SJSA1 (cell line): ENCODE results near the gene PITPNC1. TPM values are rescaled to one million over a fixed set of nuclear protein-coding genes. Genes with fewer than 3 reads are reported as not detected.
"Not testable (repeated sequence)": the region's sequence is repeated elsewhere in the genome, so short reads cannot be mapped to it uniquely, and the experiment has no call there.

Experiments
- DNase-seq, 2 experiments: peaks; one replicate each; pipeline ENCODE4 v3.0.0-alpha.2; 2015 to 2020; ENCODE audit warnings: low spot score in 2 of 2, low read depth in 1 of 2
- H3K27ac ChIP-seq: fragments of 250-450 bp; sonication (Bioruptor Pico); 2 replicates; pipeline ENCODE4 v1.5.1; 2020; ENCODE audit warnings: mild to moderate bottlenecking, moderate library complexity
- H3K27me3 ChIP-seq: fragments of 250-450 bp; sonication (Bioruptor Pico); replicated peaks from 2 replicates; pipeline ENCODE4 v1.5.1; 2020; ENCODE audit warnings: mild to moderate bottlenecking, moderate library complexity
- H3K36me3 ChIP-seq: fragments of 250-450 bp; sonication (Bioruptor Pico); 2 replicates; pipeline ENCODE4 v1.5.1; 2020; ENCODE audit warnings: mild to moderate bottlenecking
- H3K4me1 ChIP-seq: fragments of 250-450 bp; sonication (Bioruptor Pico); replicated peaks from 2 replicates; pipeline ENCODE4 v1.6.1; 2021; ENCODE audit warnings: mild to moderate bottlenecking
- H3K4me3 ChIP-seq: fragments of 250-450 bp; sonication (Bioruptor Pico); 2 replicates; pipeline ENCODE4 v1.5.1; 2020; ENCODE audit warnings: mild to moderate bottlenecking
- H3K9me3 ChIP-seq: fragments of 250-450 bp; sonication (Bioruptor Pico); replicated peaks from 2 replicates; pipeline ENCODE4 v1.5.1; 2020; ENCODE audit warnings: mild to moderate bottlenecking
- total RNA-seq: library from RNA; depleted of rRNA; stranded (reverse); fragments of >200 nt; shearing (Covaris generic); gene quantifications from 2 replicates; pipeline ENCODE4 v1.2.3, GENCODE V29; 2014

The PITPNC1 gene
- total RNA-seq, 1 experiment from 2014 or later: 9.1 TPM

- Histone ChIP-seq H3K9me3 (0 out of 2 replicates have a peak, but pooled peaks cover 3% of the 10 kb centered on the region), H3K4me3 (no peak overlapping the region), H3K27me3 (no peaks in the 10 kb centered on the region), H3K4me1 (peaks cover 13% of the 10 kb centered on the region), H3K27ac (no peak overlapping the region), H3K36me3 (no peaks in the 10 kb centered on the region)
- DNase-seq: no peak
Measured at GRCh38 chr17:67417507-67417906, 40.4 kb downstream of the PITPNC1 start.

DNA sequence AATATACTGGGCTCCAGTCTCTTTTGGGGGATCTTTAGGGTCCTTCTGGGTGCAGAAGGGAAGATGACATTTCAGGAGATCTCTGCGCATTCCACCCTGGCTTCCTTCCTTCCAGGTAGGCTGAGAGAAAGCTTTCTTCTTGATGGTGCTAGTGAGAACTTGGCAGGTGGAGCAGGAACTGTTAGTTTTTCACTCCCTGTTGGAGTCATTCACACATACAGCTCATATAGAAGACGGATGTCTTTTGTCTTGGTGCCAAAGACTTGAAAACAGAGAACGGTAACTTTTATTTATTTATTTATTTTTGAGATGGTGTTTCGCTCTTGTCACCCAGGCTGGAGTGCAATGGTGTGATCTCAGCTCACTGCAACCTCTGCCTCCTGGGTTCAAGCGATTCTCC, 43.9 kb downstream of the PITPNC1 start:
- Histone ChIP-seq H3K9me3 (no peaks in the 10 kb centered on the region), H3K4me3 (no peak overlapping the region), H3K4me1 (peaks cover 17% of the 10 kb centered on the region), H3K27me3 (no peaks in the 10 kb centered on the region), H3K27ac (no peak overlapping the region), H3K36me3 (no peaks in the 10 kb centered on the region)
- no peak for DNase-seq

DNA sequence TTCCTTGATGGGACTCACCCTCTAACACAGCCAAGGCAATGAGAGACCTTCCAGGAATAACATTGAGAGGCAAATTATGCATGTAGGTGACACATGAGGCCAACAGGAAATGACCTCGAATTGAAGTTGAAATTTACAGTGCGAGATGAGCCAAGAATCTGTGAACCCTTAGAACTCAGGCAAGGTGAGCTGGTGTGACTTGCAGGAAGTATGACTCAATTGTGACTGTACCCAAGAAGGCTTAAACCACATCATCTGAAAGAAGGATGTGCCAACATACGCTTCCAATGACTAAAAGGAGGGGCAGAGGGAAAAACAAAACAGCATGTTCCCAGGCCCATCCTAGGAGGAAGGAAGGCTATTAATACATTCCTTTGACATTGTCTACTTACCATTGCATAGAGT, 44.8 kb downstream of the PITPNC1 start:
- H3K4me1 ChIP-seq: peaks cover 17% of the 10 kb centered on the region
- H3K36me3 ChIP-seq: no peaks in the 10 kb centered on the region
- peak overlapping the region; percentile 57 for H3K27ac ChIP-seq
- no peaks in the 10 kb centered on the region for H3K9me3 ChIP-seq
- no peak overlapping the region for H3K4me3 ChIP-seq
- DNase-seq: peak; percentile 72 to 88
- no peaks in the 10 kb centered on the region for H3K27me3 ChIP-seq

- not testable (repeated sequence) for H3K9me3 ChIP-seq, H3K27me3 ChIP-seq, H3K36me3 ChIP-seq, H3K4me3 ChIP-seq, DNase-seq
- peaks cover 17% of the 10 kb centered on the region for H3K4me1 ChIP-seq
- H3K27ac ChIP-seq: peak overlapping the region; percentile 57
Measured at GRCh38 chr17:67422296-67422695, 45.2 kb downstream of the PITPNC1 start.

DNA sequence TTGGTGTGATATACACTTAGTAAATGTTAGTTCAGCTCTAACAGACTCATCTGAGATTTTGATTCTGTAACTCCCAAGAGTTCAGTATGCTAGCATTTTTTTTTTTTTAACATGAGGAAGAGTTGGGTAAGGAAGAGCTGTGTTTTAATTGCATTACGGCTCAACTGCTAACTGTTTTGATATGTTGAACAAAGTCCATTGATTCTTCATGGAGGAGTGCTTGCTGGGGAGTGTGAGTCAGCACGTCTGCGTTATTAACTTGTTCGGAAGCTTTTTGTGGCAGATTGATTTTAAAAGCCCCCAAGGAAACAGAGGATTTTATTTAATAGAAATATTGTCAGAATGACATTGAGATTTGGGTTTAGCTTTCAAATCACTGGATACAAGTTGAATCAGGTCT, 45.8 kb downstream of the PITPNC1 start:
- Histone ChIP-seq H3K27me3 (no peaks in the 10 kb centered on the region), H3K4me1 (peaks cover 17% of the 10 kb centered on the region), H3K9me3 (no peaks in the 10 kb centered on the region), H3K36me3 (no peaks in the 10 kb centered on the region), H3K27ac (peak overlapping the region; percentile 57; the same call in 1 of the 2 replicates), H3K4me3 (no peak overlapping the region)
- no peak for DNase-seq

- Histone ChIP-seq H3K36me3 (no peaks in the 10 kb centered on the region), H3K27me3 (no peaks in the 10 kb centered on the region), H3K4me3 (no peak overlapping the region), H3K9me3 (no peaks in the 10 kb centered on the region), H3K27ac (no peak overlapping the region), H3K4me1 (peaks cover 21% of the 10 kb centered on the region)
- no peak for DNase-seq
Measured at GRCh38 chr17:67425571-67426160, 48.6 kb downstream of the PITPNC1 start.

- Histone ChIP-seq H3K4me1 (peaks cover 23% of the 10 kb centered on the region), H3K9me3 (no peaks in the 10 kb centered on the region), H3K36me3 (no peaks in the 10 kb centered on the region), H3K27me3 (no peaks in the 10 kb centered on the region), H3K4me3 (no peak overlapping the region), H3K27ac (no peak overlapping the region)
- no peak for DNase-seq
Measured at GRCh38 chr17:67427424-67427823, 50.3 kb downstream of the PITPNC1 start.

- not testable (repeated sequence) for H3K27me3 ChIP-seq, H3K36me3 ChIP-seq, H3K9me3 ChIP-seq, H3K27ac ChIP-seq, H3K4me3 ChIP-seq, DNase-seq
- H3K4me1 ChIP-seq: peaks cover 18% of the 10 kb centered on the region
Measured at GRCh38 chr17:67430515-67430914, 53.4 kb downstream of the PITPNC1 start.

DNA sequence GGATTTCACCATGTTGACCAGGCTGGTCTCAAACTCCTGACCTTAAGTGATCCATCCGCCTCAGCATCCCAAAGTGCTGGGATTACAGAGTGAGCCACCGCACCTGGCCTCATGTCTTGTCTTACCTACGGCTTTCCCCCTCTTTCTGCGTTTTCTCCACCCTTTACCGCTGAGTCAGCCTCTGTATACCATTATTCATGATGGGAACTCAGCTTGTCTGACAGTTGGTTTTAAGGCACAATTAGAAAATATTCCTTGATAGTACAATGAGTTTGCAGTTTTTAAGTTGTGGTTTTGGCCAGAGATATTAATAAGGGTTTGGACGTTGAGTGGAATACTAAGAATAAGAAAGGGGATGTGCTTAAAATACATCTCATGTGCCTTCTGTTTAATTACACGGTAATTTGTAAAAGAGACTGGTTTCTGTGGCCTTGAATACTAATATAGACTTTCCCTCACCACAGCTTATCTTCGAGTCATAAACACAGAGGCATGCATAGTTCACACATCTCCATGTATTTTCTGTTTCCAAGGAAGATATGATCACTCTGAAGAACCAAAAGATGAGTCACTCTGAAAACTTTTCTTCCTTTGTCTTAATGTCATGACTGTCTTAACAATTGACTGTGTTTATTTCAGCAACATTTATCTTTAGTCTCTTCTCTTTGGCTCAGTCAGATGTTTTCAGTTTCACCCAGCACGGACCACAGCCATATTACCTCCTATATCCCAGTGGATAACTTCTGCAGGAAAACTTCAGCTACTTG, 54.4 kb downstream of the PITPNC1 start:
- H3K27ac ChIP-seq: peak overlapping the region; percentile 74
- H3K27me3 ChIP-seq: no peaks in the 10 kb centered on the region
- no peaks in the 10 kb centered on the region for H3K36me3 ChIP-seq
- H3K4me3 ChIP-seq: no peak overlapping the region
- H3K9me3 ChIP-seq: no peaks in the 10 kb centered on the region
- peak in 1 of 2 experiments; percentile 90 for DNase-seq
- H3K4me1 ChIP-seq: peaks cover 18% of the 10 kb centered on the region

DNA sequence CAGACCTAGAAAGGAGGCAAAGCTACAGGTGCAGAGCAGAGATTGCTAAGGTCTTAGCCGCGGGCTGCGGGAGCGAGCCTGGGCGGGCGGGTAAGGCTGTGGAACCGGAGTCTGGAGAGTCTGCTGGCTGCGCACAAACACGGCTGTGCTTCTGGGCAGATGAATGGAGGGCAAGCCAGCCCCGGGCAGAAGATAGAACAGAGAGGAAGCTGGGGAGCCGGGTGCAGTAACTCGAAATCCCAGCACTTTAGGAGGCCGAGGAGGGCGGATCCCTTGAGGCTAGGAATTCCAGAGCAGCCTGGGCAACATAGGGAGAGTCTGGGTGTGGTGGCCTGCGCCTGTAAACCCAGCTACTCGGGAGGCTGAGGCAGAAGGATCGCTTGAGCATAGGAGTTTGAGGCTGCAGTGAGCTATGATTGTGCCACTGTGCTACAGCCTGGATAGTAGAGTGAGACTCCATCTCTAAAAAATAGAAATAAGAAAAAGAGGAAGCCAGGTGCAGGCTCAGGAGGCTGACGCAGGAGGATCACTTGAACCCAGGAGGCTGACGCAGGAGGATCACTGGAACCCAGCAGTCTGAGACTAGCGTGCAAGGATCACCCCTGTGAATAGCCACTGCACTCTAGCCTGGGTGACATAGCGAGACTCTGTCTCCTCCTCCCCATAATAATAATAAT, 56.3 kb downstream of the PITPNC1 start:
- H3K27me3 ChIP-seq: no peaks in the 10 kb centered on the region
- peaks cover 18% of the 10 kb centered on the region for H3K4me1 ChIP-seq
- H3K9me3 ChIP-seq: no peaks in the 10 kb centered on the region
- no peak overlapping the region for H3K27ac ChIP-seq
- no peak for DNase-seq
- no peak overlapping the region for H3K4me3 ChIP-seq
- no peaks in the 10 kb centered on the region for H3K36me3 ChIP-seq

- no peak for DNase-seq
- H3K27me3 ChIP-seq: no peaks in the 10 kb centered on the region
- no peaks in the 10 kb centered on the region for H3K9me3 ChIP-seq
- no peak overlapping the region for H3K27ac ChIP-seq
- no peaks in the 10 kb centered on the region for H3K36me3 ChIP-seq
- H3K4me1 ChIP-seq: peaks cover 18% of the 10 kb centered on the region
- no peak overlapping the region for H3K4me3 ChIP-seq
Measured at GRCh38 chr17:67434061-67434525, 57.0 kb downstream of the PITPNC1 start.

DNA sequence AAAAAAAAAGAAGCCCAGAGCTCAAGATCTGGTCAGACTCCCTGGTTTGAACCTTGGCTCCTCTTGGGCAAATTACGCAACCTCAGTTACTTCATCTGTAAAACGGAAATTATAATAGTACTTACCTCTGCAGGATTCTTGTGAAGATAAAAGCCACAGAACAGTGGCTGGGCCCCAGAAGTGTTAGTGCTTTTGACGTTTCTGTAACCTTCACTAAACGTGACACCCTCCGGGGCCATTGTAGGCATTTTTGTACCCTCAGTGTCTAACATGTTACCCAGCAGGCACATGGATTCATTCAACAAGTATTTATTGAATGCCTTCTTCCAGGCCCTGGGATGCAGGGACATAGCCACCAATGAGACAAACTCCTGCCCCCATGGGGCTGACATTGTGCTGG, 58.0 kb downstream of the PITPNC1 start:
- H3K9me3 ChIP-seq: no peaks in the 10 kb centered on the region
- H3K27ac ChIP-seq: no peak overlapping the region
- peaks cover 18% of the 10 kb centered on the region for H3K4me1 ChIP-seq
- no peaks in the 10 kb centered on the region for H3K27me3 ChIP-seq
- no peaks in the 10 kb centered on the region for H3K36me3 ChIP-seq
- DNase-seq: no peak
- H3K4me3 ChIP-seq: no peak overlapping the region

DNA sequence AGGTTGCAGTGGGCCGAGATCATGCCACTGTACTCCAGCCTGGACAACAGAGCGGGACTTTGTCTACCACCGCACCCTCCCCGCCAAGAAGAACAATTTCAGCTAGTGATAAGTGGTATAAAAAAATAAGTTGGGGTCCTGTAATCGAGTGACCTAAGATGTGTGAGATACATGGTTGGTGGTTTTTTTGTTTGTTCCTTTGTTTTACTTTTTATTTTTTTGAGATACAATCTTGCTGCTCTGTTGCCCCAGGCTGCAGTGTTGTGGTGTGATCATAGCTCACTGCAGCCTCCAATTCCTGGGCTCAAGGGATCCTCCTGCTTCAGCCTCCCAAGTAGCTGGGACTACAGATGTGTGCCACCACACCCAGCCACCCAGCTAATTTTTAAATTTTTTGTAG, 58.7 kb downstream of the PITPNC1 start:
- no peak for DNase-seq
- no peak overlapping the region for H3K27ac ChIP-seq
- H3K36me3 ChIP-seq: no peaks in the 10 kb centered on the region
- H3K9me3 ChIP-seq: no peaks in the 10 kb centered on the region
- H3K4me1 ChIP-seq: peaks cover 17% of the 10 kb centered on the region
- H3K27me3 ChIP-seq: no peaks in the 10 kb centered on the region
- H3K4me3 ChIP-seq: no peak overlapping the region

DNA sequence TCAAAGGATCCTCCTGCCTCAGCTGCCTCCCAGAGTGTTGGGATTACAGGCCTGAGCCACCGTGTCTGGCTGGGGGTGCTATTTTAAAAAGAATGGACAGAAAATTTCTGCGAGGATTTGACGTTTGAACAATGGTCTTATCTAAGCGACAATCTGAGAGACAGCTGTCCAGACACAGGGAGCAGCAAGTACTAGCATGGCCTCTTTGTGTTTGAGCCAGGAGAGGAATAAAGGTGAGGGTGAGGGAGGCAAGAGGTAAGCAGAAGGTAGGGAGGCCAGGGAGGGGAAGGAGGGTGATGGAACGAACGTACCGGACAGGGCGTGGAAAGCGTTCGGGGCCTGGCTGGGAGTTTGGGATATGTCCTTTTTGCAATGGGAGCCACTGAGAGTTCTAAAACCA, 59.2 kb downstream of the PITPNC1 start:
- Histone ChIP-seq H3K27me3 (no peaks in the 10 kb centered on the region), H3K36me3 (no peaks in the 10 kb centered on the region), H3K4me3 (no peak overlapping the region), H3K9me3 (no peaks in the 10 kb centered on the region), H3K4me1 (peaks cover 17% of the 10 kb centered on the region), H3K27ac (no peak overlapping the region)
- DNase-seq: no peak
